COR-L47 (cell line): ENCODE results near the gene CCS.
"Not testable (repeated sequence)": the region's sequence is repeated elsewhere in the genome, so short reads cannot be mapped to it uniquely, and the experiment has no call there.

ENCODE experiments used
- DNase-seq: peaks from one replicate; lab custom pipeline; 2025; lab: John Stamatoyannopoulos, UW

The CCS gene, protein sequence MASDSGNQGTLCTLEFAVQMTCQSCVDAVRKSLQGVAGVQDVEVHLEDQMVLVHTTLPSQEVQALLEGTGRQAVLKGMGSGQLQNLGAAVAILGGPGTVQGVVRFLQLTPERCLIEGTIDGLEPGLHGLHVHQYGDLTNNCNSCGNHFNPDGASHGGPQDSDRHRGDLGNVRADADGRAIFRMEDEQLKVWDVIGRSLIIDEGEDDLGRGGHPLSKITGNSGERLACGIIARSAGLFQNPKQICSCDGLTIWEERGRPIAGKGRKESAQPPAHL

GRCh38 chr11:66592457-66593302 is at the start of gene CCS, which contains the start of gene CCDC87:
CCS (plus strand) TSS chr11:66593185; CDS start chr11:66593262, 77 bp downstream.
CCDC87 (minus strand) TSS chr11:66593063; CDS start chr11:66593015, 48 bp downstream.
- peak; percentile 95 for DNase-seq

DNA sequence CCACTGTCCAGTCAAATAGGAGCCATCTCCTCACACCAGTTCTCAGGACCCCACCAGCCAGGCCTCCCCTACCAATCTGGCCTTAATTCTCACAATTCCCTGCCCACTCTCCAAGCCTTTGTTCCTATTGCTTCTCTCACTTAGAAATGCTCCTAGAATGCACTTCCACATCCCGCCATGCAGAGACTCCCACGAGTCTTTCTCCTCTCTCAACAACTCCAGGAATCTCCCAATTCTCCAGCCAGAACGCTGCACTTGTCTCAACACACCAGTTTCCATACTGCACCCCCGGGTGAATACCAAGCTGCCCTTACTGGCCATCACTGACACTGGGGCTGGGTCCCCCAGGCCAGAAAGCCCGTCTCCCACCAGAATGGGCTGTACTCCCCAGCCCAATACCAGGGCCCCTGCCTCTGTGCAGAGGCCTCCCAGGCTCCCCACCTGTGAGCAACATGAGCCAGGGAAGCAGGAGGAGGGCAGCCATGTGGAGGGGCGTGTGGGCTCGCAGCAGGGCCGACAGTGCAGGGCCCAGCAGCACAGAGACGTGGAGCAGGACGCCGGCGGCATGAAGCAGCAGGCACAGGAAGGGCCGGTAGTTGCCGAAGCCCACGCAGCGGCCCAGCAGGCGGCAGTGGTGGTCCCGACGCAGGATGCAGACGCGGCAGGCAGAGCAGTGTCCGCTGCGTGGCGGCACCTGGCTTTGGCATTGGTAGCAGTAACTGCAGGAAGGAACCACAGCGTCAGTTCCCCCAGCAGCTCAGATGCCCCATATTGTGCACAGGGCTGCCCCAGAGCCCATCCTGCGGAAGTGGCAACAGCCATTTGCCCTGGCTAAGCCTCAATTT is 49.5 kb upstream of the CCS start:
- no peak for DNase-seq

DNA sequence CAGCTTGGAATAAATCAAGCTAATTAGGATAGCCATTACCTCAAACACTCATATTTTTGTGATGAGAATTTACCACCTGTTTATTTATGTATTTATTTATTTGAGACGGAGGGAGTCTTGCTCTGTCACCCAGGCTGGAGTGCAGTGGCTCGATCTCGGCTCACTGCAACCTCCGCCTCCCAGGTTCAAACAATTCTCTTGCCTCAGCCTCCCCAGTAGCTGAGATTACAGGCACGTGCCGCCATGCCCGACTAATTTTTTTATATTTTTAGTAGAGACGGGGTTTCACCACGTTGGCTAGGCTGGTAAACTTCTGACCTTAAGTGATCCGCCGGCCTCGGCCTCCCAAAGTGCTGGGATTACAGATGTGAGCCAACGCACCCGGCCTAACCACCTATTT is 48.0 kb upstream of the CCS start:
- DNase-seq, result not testable (repeated sequence)

GRCh38 chr11:66545701-66546367 is 47.2 kb upstream of the CCS start, which contains the start of gene ZDHHC24:
ZDHHC24 (minus strand) TSS chr11:66546048; CDS start chr11:66546003, 45 bp downstream.
- DNase-seq, result peak; percentile 95

DNA sequence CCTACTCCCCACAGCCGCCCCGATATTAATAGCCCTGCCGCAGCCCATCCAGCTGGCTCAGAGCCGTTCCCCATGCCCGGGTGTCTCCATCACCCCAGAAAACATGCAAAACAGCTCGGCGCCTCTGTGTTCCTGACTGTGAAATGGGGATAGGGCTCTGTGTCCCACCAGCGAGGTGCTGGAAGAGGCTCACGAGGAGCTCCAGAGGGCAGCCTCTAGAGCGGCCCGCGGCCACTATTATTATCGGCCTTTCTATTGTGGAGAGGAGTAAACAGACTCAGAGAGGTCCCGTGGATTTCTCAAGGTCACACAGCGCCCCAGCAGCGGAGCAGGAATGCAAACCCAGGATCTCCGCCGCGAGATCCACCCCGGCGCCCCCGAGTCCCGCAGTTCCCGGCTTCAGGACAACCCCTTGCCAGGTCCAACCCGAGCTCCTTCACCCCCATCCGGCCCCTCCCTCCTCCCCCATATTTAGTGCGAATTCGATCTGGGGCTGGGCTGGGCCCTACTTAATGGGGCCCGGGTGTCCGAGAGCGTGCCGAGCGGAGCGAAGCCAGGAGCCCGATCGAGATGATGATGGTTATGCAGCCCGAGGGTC is 46.5 kb upstream of the CCS start, which contains the start of gene ACTN3:
TSS of gene ACTN3 (plus strand) at position 536 of the 598 bp plus-strand sequence. CDS start at position 571, 35 bp downstream.
- DNase-seq, result no peak

DNA sequence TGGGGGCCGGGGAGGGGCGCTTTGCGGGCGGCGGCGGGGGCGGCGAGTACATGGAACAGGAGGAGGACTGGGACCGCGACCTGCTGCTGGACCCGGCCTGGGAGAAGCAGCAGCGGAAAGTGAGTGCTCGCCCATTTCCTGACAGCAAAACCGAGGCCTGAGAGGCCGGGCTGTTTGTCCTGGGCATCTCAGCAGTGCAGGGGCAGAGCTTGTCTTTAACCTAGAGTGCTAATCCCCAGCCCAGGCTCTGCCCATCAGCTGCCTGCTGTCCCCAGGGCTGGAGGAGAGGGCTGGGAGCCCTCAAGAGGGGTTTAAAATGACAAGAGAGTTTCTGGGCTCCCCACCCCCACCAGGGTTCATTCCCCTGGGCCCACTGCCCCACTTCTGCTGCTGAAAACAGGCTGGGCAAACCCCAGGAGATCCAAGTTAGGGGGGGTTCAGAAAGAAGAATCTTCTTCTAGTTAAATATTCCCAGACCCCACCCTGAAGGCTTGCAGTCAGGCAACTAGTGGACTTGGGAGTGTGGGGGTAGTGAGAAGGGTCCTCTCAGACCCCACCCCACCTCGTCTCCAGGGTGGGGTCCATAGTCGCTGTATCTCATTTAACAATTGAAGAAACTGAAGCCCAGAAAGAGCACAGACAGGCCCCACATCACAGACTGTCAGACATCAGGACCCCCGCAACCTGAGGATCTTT is 45.9 kb upstream of the CCS start:
- no peak for DNase-seq

DNA sequence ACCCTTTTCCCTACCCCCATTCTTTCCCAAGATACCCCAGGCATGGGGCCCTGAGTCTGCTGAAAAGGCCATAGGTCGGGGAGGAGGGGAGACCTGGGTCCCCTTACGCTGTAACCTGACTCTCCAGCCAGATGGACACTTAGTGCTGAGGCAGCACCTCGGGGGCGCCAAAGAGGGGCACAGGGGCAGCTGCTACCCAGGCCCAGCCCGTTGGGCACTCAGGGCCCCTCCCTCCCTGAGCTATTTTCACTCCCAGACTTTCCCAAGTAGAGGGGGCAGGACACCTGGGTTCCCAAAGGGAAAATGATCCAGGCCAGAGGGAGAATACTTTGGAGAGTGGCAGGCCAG is 45.3 kb upstream of the CCS start:
- DNase-seq, result no peak

DNA sequence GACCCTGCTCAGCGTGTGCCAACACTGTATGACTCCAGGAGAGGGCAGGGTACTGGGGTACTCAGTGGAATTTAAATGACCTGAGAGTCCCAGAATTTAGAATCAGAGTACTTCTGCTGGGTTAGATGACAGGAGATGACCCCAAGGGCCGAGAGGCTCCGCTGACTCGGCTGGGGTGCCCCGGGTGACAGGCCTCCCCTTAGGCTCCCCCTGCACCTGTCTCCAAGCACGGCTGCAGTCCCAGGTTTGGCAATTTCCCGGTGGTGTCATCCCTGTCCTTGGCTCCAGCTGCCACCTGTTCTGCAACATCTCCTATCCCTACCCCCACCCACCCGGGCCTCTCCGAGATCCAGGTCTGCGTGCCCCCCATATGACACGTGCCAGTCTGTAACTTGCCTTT is 44.9 kb upstream of the CCS start:
- DNase-seq, result no peak

DNA sequence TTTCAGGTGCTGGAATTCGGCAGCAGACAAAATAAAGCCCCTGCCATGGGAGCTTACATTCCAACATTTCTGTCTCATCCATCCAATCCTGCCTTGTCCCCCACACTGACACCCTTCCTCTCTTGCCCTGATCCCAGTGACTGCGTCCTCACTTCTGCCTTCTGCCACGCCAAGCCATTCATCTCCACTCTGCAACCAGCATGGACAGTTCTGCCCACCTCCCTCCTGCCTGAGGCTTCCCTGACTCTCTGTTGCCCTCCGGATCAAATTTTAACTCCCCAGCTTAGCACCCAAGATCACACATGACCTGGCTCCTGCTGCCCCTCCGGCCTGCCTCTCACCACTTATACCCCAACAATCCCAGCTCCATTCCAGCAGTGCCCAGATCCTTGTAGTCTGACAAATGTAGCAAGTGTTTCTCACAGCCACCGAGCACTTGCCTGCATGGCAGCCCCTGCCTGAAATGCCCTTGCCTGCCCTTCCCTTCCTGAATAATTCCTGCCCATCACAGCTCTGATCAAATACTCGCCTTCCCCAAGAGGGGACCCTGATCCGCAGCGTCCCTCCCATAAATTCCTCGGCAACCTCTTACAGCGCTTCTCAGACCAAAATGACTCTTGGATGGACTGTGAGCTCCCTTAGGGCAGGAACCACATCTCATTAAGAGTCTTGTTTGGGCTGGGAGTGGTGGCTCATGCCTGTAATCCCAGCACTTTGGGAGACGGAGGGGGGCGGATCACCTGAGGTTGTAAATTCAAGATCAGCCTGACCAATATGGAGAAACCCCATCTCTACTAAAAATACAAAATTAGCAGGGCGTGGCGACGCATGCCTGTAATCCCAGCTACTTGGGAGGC is 44.0 kb upstream of the CCS start:
- DNase-seq, result no peak

DNA sequence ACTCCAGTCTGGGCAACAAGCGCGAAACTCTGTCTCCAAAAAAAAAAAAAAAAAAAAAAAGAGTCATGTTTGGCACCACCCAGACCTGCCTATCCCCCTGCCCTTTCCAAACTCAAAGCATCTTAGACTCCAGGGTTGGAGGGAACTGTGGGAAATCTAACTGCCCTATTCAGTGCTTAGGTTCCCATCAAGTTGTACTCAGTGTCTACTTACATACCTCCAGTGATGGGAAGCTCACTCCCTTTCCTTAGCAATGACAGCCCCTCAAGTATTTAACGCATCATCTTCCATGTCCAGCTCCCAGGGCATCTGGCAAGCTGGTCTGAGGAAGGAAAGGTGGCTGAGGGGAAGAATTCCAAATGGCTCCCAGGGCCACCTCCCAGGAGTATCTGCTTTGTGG is 43.3 kb upstream of the CCS start:
- no peak for DNase-seq

DNA sequence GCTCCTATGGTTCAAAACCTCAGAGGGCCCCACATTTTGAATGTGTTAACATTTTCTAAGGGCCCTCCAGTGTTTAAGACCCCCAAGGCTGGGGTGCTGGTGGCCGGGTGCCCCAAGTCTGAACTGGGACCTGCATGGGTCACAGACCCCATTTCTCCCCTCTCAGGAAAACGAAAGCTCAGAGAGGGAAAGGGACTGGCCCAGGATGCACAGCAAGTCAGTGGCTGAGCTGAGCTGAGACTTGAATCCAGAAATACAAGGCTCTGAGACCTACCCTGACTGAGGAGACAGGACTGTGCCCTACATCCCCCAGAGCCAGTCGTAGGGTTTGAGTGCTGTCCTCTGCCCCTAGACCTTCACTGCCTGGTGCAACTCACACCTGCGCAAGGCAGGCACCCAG is 42.1 kb upstream of the CCS start:
- no peak for DNase-seq

DNA sequence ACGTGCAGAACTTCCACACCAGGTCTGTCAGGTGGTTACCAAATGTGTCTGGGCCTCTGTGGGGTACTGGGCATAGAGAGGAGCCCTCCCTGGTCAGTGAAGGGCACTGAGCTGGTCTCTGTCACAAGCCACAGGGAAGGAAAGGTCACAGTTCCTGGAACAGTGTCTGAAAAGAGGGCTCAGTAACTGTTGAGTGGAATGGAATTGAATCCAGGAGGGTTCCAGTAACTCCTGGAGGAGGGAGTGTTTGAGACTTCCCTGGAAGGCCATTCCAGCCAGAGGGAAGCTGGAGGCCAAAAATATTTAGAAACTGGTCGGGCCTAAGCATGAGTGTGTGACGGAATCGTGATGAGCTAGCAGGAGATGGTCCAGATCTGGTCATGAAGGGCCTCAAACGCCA is 38.4 kb upstream of the CCS start:
- DNase-seq, result no peak

- DNase-seq, result no peak
Measured at GRCh38 chr11:66555416-66555815, 37.6 kb upstream of the CCS start.

- DNase-seq, result no peak
Measured at GRCh38 chr11:66556086-66556485, 36.9 kb upstream of the CCS start.

DNA sequence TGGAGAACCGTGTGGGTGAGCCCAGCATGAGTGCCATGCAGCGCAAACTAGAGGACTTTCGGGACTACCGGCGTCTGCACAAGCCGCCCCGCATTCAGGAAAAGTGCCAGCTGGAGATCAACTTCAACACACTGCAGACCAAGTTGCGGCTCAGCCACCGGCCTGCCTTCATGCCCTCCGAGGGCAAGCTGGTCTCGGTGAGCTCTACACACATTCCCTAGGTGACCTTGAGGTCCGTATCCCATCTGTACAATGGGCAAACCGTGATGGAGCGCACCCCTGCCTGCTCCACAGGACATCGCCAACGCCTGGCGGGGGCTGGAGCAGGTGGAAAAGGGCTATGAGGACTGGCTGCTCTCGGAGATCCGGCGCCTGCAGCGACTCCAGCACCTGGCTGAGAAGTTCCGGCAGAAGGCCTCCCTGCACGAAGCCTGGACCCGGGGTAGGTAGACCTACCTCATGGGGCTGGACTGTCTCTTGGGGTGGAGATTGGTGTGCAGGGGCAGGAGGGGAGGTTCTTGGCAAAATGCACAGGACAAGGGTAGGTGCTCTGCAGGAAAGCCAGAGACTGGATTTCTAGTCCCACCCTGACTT is 35.2 kb upstream of the CCS start:
- no peak for DNase-seq

DNA sequence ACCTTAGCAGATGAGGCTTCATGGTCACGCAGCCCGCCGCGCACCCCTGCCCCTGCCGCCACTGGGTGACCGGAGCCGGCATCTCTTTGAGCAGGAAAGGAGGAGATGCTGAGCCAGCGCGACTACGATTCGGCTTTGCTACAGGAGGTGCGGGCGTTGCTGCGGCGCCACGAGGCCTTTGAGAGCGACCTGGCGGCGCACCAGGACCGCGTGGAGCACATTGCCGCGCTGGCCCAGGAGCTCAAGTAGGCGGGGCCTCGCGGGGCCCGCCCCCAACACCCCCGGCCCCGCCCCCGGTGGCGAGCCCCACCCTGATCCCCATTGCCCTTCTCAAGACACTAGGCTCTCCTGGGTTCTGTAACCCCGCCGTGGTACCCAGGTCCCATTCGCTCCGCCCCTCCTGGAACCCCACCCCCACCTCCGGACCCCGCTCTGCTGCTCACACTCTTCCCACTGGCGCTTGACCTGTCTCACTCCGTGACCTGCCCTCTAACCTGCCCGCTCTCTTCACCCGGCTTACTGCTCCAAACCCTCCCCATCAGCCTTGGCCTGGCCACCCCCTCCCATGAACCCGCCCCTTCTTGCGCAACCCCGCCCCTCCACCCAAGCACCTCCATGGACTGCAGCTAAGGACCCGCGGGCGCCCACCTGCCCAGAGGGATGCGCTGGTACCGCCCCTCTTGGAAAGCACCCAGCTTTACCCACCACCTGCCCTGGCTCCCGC is 33.7 kb upstream of the CCS start:
- DNase-seq, result no peak

GRCh38 chr11:66559866-66560676 is 32.9 kb upstream of the CCS start:
- DNase-seq, result no peak
